HepG2 (cell line): ENCODE results near the gene CENPP. TPM values are rescaled to one million over a fixed set of nuclear protein-coding genes. Genes with fewer than 3 reads are reported as not detected.

Experiments used
- HNF1A ChIP-seq, 2 experiments: sonication (generic) in 1 of 2; formaldehyde crosslinking in 1 of 2; IDR thresholded peaks; 2 replicates each; pipeline versions ENCODE4 v1.4.0 to v1.6.1; 2016 to 2020; ENCODE audit warnings: borderline replicate concordance in 1 of 2, low read depth in 1 of 2, mild to moderate bottlenecking in 1 of 2, missing genetic modification reagents in 1 of 2
- ZBTB34 ChIP-seq: sonication (generic); formaldehyde crosslinking; IDR thresholded peaks from 2 replicates; pipeline ENCODE4 v1.8.0; 2022; ENCODE audit warnings: mild to moderate bottlenecking, missing genetic modification reagents
- ZHX2 ChIP-seq, 2 experiments: sonication (generic) in 1 of 2; formaldehyde crosslinking in 1 of 2; IDR thresholded peaks; 2 replicates each; pipeline versions ENCODE4 v1.6.1 to v1.9.0; 2014 to 2022; ENCODE audit warnings: antibody characterized with exemption in 1 of 2, borderline replicate concordance in 1 of 2, inconsistent platforms in 1 of 2, low read depth in 1 of 2, missing genetic modification reagents in 1 of 2
- polyA plus RNA-seq, 8 experiments: library from polyadenylated mRNA; depleted of rRNA in 3 of 8; stranded (reverse) in 7 of 8; unstranded in 1 of 8; fragments of >200 nt; fragmentation: Illumina TruSeq in 4 of 8; extraction: Trizol in 4 of 8; gene quantifications; 2 replicates each; pipeline versions ENCODE4 v1.2.1 to v1.2.3, GENCODE V29; 2011 to 2016; ENCODE audit warnings: low read depth in 4 of 8, missing spikeins in 1 of 8, mixed read lengths in 1 of 8; ENCODE audit not compliant: insufficient read depth in 1 of 8
- total RNA-seq, 5 experiments: library from RNA; depleted of rRNA; stranded (reverse); fragments of >200 nt; fragmentation: Illumina TruSeq; extraction: Trizol; gene quantifications; 2 replicates each; pipeline ENCODE4 v1.2.3, GENCODE V29; 2016; ENCODE audit warnings: low read depth in 1 of 5

Gene CENPP
- total and polyA plus RNA-seq, 2 of the 13 experiments (the other 11 are each of a cell fraction or from before 2014, with no cell fraction given), result 2.0 to 11.4 TPM

- TF ChIP-seq ZHX2 (IDR thresholded peaks at IDR 0.05; ENCODE audit: low read depth) (no peak), ZHX2 (CRISPR knock-in tag; IDR thresholded peaks at IDR 0.05; ENCODE audit: borderline replicate concordance) (no peak), HNF1A (IDR thresholded peaks at IDR 0.05; ENCODE audit: low read depth) (no peak), HNF1A (CRISPR knock-in tag; IDR thresholded peaks at IDR 0.05; ENCODE audit: borderline replicate concordance) (no peak), ZBTB34 (no peak)
Measured at GRCh38 chr9:92534204-92534603, 208.5 kb downstream of the CENPP start (continued).
